COLO668 (cell line): Measurements from ENCODE around the gene LACTB.
A peak's percentile ranks its signal among the peaks of the same experiment; 100 is the strongest.
"Not testable (repeated sequence)": the region's sequence is repeated elsewhere in the genome, so short reads cannot be mapped to it uniquely, and the experiment has no call there.

ENCODE experiments used
- DNase-seq: peaks from one replicate; lab custom pipeline; 2025; ENCODE audit not compliant: unreplicated experiment; lab: John Stamatoyannopoulos, UW

Gene LACTB

DNA sequence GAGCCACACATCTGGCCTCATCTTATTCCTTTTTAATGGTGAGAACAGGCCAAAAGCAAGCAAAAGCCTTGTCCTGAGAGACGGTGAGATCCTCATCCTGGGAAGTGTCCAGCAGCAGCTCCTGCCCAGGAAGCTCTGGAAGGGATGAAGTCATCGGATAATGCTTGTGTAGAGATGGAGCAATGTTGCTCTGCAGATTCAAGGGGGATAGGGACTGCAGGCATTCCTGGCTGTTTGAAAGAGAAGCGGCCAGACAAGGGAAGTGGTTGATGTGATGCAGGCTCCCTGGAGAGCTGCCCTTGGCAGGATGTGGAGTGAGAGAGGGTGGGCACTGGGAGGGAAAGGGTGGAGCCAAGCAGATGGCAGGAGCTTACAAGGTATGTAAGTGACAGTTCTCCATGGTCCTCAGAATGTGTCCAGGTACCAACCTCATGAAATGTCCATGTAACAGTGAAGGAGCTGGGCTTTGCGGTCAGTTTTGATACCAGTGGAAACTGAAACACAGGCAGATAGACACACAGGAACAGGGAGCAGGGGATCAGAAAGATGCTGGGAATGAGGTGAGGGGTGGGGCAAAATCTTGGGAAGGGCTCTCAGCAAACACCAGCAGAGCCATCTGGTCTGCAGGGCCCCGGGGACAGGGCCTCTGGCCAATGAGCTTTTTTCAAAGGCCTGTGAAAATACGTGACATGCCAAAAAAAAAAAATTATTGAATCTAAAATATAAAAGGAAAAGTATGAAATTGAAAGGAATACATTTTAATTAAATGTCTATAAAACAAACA, 32.2 kb upstream of the LACTB start:
- DNase-seq, result no peak

GRCh38 chr15:63090472-63090871, 31.2 kb upstream of the LACTB start:
- DNase-seq, result no peak

DNA sequence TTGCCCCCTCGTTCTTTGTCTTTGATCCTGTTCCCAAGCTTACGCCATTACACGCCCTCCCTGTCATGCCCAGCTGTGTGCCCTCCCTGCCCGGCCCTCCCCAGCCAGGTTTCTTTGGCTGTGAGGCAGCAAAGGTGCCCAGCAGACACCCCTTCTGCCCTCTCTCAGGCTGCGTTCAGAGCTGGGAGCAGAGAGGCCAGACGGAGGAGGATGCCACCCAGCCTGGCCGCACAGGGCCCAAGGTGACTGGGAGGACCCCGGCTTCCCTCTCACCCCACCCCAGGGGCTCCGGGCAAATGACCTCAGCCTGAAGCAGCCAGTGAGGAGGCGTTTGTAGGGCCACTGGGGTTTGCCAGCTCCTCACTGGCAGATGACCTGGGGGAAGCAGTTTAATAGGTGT, 30.8 kb upstream of the LACTB start:
- DNase-seq, result no peak

DNA sequence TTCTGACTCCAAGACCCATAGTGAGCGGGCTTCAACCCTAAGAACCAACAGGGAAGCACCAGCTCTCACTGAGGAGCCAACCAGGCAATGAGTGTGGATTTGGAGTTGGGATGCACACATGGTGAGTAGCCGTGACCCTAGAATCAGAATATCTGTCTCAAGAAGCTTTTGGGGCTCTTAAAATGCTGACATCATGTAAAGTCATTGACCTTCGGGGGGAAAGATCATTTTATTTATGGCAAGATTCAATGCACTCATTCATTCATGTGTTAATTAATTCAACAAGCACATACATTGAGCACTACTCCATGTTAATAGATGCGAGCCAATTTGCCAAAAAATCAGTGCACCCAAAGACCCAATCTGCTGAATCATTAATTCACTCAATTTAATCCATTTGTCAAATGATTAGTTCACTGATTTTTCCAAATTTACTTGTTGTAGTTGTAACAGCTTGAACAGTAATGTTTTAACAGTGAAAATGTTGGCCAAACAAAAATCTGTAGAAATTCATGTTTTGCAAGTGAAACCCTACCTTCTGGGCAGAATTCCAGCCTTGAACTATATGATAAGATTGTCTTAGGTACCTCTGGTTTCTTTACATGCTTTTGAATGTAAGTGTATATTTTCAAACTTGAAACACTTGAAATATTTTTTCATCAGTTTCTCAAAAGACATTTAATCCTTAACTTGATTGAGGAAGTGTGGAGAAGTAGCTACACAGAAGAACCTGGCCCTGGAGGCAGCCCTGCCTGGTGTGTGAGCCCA, 29.8 kb upstream of the LACTB start:
- no peak for DNase-seq

DNA sequence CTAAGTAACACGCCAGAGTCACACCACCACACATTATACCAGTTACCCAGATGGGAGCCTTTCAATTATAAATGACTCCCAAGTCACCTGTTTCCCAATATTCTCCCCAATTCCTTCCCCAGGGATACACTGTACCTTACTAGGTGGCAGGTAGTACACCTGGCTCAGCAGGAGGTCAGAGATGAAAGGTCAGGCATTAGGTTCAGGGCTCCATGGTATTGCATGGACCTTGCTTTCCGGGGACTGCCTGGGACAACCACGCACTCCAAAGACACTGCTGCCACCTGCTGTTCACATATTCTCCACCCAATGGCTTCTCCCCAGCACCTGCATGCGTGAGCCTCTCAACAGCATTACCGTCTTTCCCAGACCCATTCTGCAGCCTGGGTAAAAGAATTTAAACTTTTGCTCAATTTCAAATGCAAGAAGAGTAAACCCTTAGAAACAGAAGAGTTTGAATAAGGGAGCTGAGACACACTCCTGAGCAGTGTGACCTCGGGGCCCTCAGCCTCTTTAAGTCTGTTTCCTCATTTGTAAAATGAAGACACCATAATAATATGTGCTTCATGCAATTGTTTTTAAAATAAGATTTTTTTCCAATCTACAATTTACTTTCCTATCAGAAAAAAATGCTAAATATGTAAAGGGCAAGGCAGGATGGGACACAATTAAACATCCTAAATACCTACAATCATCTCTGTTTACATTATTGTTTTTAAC, 28.0 kb upstream of the LACTB start:
- DNase-seq, result peak; percentile 82

- no peak for DNase-seq
Observed at GRCh38 chr15:63094495-63094931, 27.1 kb upstream of the LACTB start.

DNA sequence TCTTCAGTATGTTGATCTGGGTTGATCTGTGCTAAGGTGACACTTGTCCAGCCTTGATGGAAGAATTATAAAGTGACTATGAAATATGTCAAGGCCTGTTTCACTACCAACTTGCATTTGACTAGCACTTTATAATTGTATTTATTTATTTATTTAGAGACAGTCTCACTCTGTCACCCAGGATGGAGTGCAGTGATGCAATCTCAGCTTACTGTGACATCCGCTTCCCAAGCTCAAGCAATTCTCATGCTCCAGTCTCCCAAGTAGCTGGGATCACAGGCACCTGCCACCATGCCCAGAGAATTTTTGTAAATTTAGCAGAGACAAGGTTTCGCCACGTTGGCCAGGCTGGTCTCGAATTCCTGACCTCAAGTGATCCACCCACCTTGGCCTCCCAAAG, 25.5 kb upstream of the LACTB start:
- no peak for DNase-seq

GRCh38 chr15:63098901-63099300, 22.8 kb upstream of the LACTB start:
- not testable (repeated sequence) for DNase-seq

- DNase-seq, result not testable (repeated sequence)
Observed at GRCh38 chr15:63099581-63099980, 22.1 kb upstream of the LACTB start.

DNA sequence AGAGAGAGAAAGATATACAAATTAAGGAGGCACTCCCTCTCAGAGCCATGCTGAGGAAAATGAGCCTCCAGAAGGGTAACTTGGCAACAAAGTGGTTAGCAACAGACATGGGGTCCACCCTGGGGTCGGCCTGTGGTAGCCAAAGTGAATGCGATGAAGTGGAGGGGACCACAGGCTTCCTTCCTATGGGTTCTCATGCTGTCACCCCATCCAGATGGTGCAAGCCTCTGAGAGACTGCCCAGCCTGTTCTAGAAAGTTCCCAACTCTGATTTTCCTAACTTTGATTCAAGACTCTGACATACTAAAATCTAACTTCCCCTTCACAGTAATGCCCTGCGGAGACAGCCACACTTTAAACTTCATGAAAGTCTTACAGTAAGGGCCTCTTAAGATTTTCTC, 18.2 kb upstream of the LACTB start:
- no peak for DNase-seq

DNA sequence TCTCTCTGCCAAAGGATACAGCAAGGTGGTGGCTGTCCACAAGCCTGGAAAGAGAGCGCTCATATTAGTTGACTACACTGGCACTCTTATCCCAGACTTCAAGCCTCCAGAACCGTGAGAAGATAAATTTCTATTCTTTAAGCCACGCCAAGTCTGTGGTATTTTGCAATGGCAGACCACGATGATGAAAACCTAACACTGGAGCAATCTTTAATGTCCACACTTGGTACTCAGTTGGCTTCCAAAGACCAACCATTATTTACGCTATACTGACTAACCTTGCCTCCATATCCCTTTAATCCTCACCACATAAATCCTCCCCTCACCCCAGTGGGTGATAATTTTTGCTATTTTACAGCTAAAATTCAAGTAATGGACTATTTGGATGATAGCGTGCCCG, 16.9 kb upstream of the LACTB start:
- no peak for DNase-seq

DNA sequence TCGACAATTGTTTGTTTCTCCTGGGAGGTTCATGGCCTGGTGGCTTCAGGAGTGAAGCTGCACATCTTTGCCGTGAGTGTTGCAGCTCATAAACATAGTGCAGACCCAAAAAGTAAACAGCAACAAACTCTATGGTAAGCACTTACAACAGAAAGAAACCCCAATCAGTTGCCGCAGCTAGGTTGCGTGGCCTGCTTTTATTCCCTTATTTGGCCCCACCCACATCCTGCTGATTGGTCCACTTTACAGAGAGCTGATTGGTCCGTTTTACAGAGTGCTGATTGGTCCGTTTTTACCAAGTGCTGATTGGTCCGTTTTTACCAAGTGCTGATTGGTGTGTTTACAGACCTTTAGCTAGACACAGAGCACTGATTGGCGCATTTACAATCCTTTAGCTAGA, 16.3 kb upstream of the LACTB start:
- DNase-seq, result not testable (repeated sequence)

GRCh38 chr15:63107895-63108546, 13.6 kb upstream of the LACTB start:
- DNase-seq, result no peak

DNA sequence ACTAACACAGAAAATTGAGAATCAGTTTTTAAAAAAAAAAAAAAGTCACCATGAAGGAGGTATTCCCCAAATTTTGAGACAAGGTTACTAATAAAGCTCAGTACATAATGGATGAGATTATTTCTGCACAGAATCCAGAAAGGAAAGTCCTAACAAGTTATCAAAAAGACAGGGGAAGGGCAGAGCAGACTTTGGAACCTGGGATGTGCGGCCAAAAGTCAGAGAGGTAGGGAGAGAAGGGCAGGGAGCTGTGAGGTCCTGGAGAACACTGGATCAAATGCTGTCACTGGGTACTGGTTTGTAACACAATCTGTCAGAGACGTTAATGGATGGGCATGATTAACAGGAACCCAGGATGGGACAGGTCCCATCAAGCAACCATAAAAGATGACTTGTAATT, 12.2 kb upstream of the LACTB start:
- DNase-seq, result no peak

DNA sequence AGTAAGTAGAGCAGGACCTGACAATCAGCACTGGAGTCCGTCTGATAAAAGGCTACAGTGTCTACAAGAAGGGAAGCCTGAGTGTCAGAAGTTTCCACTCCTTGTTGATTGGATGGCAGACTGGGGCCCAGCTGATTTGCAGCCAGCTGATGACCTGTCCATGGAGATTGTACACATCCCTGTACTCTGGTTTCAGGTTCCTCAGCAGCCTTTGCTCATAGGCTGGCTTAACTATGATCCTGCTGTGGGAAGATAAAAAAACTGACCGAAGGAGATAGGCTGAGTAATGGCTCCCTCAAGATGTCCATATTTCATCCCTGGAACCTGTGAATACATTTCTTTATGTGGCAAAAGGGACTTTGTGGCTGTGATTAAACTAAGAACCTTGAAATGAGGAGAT, 11.7 kb upstream of the LACTB start:
- DNase-seq, result no peak

- no peak for DNase-seq
Observed at GRCh38 chr15:63110428-63111026, 11.1 kb upstream of the LACTB start.

- DNase-seq, result no peak
Observed at GRCh38 chr15:63111481-63111880, 10.2 kb upstream of the LACTB start.

GRCh38 chr15:63112871-63113270, 8.8 kb upstream of the LACTB start:
- no peak for DNase-seq

GRCh38 chr15:63114465-63114864, 7.2 kb upstream of the LACTB start:
- no peak for DNase-seq

- DNase-seq, result no peak
Observed at GRCh38 chr15:63118854-63119253, 2.8 kb upstream of the LACTB start.
